Upper lobe of right lung (tissue), 1 donor: ENCODE data around the gene NF1. TPM values are rescaled to one million over a fixed set of nuclear protein-coding genes. Genes with fewer than 3 reads are reported as not detected.
A peak's percentile ranks its signal among the peaks of the same experiment; 100 is the strongest.

Experiments
- ATAC-seq: fragments of 200-7000 bp; cut with Tn5 transposase; one replicate; pipeline ENCODE4 v1.9.1; 2020; ENCODE audit warnings: mild to moderate bottlenecking, moderate library complexity
- DNase-seq: peaks from one replicate; pipeline ENCODE4 v3.0.0-alpha.2; 2020
- H3K27ac ChIP-seq: fragments of 200-600 bp; one replicate; pipeline ENCODE4 v1.8.0; 2022
- H3K27me3 ChIP-seq: fragments of 200-600 bp; one replicate; pipeline ENCODE4 v1.8.0; 2022; ENCODE audit warnings: mild to moderate bottlenecking
- H3K36me3 ChIP-seq: fragments of 200-600 bp; one replicate; pipeline ENCODE4 v1.8.0; 2022
- H3K4me1 ChIP-seq: fragments of 200-600 bp; one replicate; pipeline ENCODE4 v1.8.0; 2022
- H3K4me3 ChIP-seq: fragments of 200-600 bp; one replicate; pipeline ENCODE4 v1.8.0; 2022; ENCODE audit warnings: mild to moderate bottlenecking
- H3K9me3 ChIP-seq: fragments of 200-600 bp; one replicate; pipeline ENCODE4 v1.8.0; 2022
- CTCF ChIP-seq: fragments of 200-600 bp; IDR thresholded peaks from one replicate; pipeline ENCODE4 v1.8.0; 2022; ENCODE audit warnings: antibody characterized with exemption
- intact Hi-C: fragments of 100-400 bp; cut with DNase I; formaldehyde crosslinking; loops from one replicate; pipeline ENCODE4 v1.11.0; 2022
- total RNA-seq: library from RNA; stranded (reverse); fragmentation: NEBNext Ultra II Directional; extraction: Animal tissue kit (Norgen Biotek cat#: 25700); gene quantifications from one replicate; pipeline ENCODE4 v1.2.1, GENCODE V29; 2021
- donor health status: DM: no; HTN: yes; CAD: no; lungs with severe emphysema.

NF1 gene
- total RNA-seq, 1 donor from 2014 or later: 61.6 TPM

- Histone ChIP-seq H3K9me3 (no peaks in the 10 kb centered on the region), H3K4me1 (no peaks in the 10 kb centered on the region), H3K4me3 (no peak overlapping the region), H3K36me3 (no peaks in the 10 kb centered on the region), H3K27me3 (peaks cover 4% of the 10 kb centered on the region), H3K27ac (no peak overlapping the region)
- peak; percentile 74 for ATAC-seq
- DNase-seq: no peak
- intact Hi-C loops: no loop called here
- no peak for TF ChIP-seq CTCF
These were observed 320.3 kb downstream of the NF1 start for GRCh38 chr17:31415004-31415454.

DNA sequence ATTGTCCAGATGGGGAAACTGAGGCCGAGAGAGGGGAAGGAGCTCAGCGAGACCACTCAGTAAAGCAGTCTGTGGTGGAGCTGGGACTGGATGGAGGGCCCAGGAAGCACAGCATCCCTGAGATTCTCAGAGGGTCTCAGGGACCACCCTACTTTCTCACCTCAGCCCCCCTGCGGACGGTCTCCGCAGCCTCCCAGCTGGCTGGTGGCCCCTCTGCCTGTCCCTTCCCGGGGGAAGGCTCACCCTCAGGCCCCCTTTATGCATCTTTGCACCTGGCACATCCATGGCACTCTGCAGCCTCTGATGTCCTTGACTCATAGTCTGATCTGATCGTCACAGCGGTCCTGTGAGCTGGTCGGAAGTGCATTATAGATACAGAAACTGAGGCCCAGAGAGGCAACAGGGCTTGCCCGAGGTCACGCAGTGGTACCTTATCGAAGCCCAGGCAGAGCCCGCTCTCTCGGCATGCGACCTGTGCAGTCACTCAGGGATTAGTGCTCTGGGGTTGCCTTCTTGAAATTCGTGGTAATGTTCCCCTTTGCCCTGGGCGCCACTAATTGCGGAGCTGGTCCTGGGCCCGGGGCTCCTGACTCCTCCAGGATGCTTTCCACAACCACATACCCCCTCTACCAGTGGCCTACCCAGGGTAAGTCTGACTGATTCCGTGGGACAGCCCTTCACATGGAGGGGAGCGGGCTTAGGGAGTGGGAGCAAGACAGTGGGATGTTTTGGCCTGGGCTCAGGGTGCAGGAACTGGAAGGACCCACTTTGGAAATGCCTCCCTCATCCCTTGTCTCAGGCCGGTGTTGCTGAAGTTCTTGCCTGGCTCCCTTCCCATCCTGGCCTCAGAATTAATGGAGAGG is 321.1 kb downstream of the NF1 start:
- H3K27me3 ChIP-seq: peaks cover 4% of the 10 kb centered on the region
- H3K4me1 ChIP-seq: no peaks in the 10 kb centered on the region
- intact Hi-C loops: no loop called here
- no peaks in the 10 kb centered on the region for H3K36me3 ChIP-seq
- DNase-seq (no peak), ATAC-seq (no peak)
- no peak overlapping the region for H3K27ac ChIP-seq
- TF ChIP-seq CTCF: no peak
- H3K4me3 ChIP-seq: no peak overlapping the region
- H3K9me3 ChIP-seq: no peaks in the 10 kb centered on the region

DNA sequence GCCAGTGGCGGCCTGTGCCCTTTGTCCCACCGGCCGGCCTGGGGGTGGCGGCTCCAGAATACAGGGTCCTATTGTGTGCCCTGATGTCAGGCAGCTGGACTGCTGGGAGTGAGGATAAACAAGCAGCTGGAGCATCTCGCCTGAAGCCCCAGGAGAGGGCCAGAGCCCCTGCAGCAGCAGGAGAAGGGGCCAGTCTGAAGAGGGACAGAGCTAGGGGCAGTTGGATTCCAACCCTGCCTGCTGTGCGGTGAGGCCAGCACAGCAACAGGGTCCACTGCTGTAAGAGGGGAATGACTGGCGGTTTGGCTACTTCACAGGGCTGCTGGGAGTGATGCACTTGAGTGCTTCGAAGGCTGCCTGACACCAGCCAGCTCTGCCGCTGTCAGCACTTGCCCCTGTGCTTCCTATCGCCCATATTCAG is 321.7 kb downstream of the NF1 start:
- Histone ChIP-seq H3K4me1 (no peaks in the 10 kb centered on the region), H3K27ac (no peak overlapping the region), H3K4me3 (no peak overlapping the region), H3K36me3 (no peaks in the 10 kb centered on the region), H3K27me3 (peaks cover 4% of the 10 kb centered on the region), H3K9me3 (no peaks in the 10 kb centered on the region)
- ATAC-seq (peak; percentile 8), DNase-seq (no peak)
- intact Hi-C loops: no loop called here
- TF ChIP-seq CTCF: no peak

DNA sequence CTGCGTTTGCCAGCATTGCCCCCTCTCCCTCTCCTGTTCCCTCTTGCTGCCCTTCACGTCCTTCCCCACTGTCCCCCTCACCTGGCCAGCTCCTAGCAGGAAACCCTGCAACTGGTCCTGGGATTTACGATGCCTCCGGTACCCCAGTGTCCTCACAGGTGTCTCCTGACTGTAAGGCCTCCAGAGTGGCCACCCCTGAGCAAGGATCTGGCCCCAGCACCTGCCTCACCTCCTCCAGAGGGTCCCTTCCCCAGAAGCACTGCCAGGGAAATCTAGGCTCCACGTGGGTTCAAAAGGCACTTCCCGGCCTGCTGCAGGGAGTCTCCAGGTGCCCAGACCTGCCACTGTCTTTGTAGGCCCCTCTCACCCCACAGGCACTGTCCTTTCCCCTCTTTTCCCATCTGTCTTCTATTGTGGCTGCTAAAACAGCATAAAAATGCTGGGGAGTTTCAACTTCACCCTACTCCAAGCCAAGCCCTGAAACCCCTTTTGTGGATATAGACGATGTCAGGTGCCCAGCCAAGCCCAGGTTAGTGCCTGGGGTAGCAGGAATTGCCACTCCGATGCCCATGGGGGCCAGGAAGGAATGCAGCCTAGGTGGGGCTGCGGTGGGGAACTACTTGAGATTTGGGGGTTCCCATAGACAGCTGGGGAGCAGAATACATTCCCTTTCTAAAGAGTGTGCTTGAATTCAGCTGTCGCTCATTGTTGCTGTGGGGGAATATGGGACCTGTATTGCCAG is 322.4 kb downstream of the NF1 start:
- intact Hi-C loops: no loop called here
- DNase-seq: no peak

More for the DNA sequence above, 322.4 kb downstream of the NF1 start:
- Histone ChIP-seq H3K4me3 (no peak overlapping the region), H3K9me3 (no peaks in the 10 kb centered on the region), H3K4me1 (no peaks in the 10 kb centered on the region), H3K36me3 (no peaks in the 10 kb centered on the region), H3K27ac (no peak overlapping the region), H3K27me3 (peaks cover 4% of the 10 kb centered on the region)
- no peak for TF ChIP-seq CTCF
- no peak for ATAC-seq
